PC-3 (cell line): Measurements from ENCODE around the gene POLD2. TPM values are rescaled to one million over a fixed set of nuclear protein-coding genes. Genes with fewer than 3 reads are reported as not detected.

Source experiments
- ATAC-seq: fragments of 200-7000 bp; cut with Tn5 transposase; 2 replicates; pipeline ENCODE4 v1.9.1; 2020; ENCODE audit warnings: mild to moderate bottlenecking, moderate library complexity
- BruUV-seq: library from RNA; stranded (reverse); fragments of 400-500 nt; replicated peaks from 2 replicates; lab custom pipeline; 2021; lab: Mats Ljungman, UMichigan
- CTCF ChIA-PET: fragments of 300-600 bp; sonication (Branson Sonifier 250); formaldehyde crosslinking; loops from one replicate; lab custom pipeline; 2022; ENCODE audit warnings: antibody characterized with exemption; lab: Charles Lee
- POLR2A ChIA-PET: fragments of 300-600 bp; sonication (Branson Sonifier 250); formaldehyde crosslinking; loops from one replicate; lab custom pipeline; 2022; ENCODE audit warnings: antibody characterized with exemption; ENCODE audit not compliant: unreplicated experiment; lab: Charles Lee
- DNase-seq: peaks from one replicate; pipeline ENCODE4 v3.0.0-alpha.2; 2015
- H2AFZ ChIP-seq: fragments of 300-600 bp; sonication (generic); 2 replicates; pipeline ENCODE4 v1.6.0; 2016; ENCODE audit warnings: antibody characterized with exemption, low read length
- H3F3A ChIP-seq: fragments of 300-600 bp; sonication (generic); one replicate; pipeline ENCODE4 v1.6.0; 2017; ENCODE audit warnings: antibody characterized with exemption, low read length, control low read depth, mild to moderate bottlenecking; ENCODE audit not compliant: unreplicated experiment
- H3K27ac ChIP-seq: fragments of 300-600 bp; sonication (generic); 2 replicates; pipeline ENCODE4 v1.5.1; 2016; ENCODE audit warnings: mild to moderate bottlenecking, low read length
- H3K27me3 ChIP-seq: fragments of 300-600 bp; sonication (generic); 2 replicates; pipeline ENCODE4 v1.6.1; 2016; ENCODE audit warnings: low read length, mixed read lengths
- H3K36me3 ChIP-seq: fragments of 300-600 bp; sonication (generic); 2 replicates; pipeline ENCODE4 v1.6.1; 2016; ENCODE audit warnings: low read depth, mixed run types, low read length, mixed read lengths
- H3K4me1 ChIP-seq: fragments of 300-600 bp; sonication (generic); 2 replicates; pipeline ENCODE4 v1.5.1; 2016; ENCODE audit warnings: low read length; ENCODE audit not compliant: insufficient read depth
- H3K4me2 ChIP-seq: fragments of 300-600 bp; sonication (generic); 2 replicates; pipeline ENCODE4 v1.6.0; 2016; ENCODE audit warnings: low read length
- H3K4me3 ChIP-seq: fragments of 300-600 bp; sonication (generic); 2 replicates; pipeline ENCODE4 v1.5.1; 2016; ENCODE audit warnings: mild to moderate bottlenecking, low read length, mixed read lengths
- H3K79me2 ChIP-seq: fragments of 300-600 bp; sonication (generic); 2 replicates; pipeline ENCODE4 v1.6.1; 2017; ENCODE audit warnings: low read length, mixed read lengths
- H3K9ac ChIP-seq: fragments of 300-600 bp; sonication (generic); 2 replicates; pipeline ENCODE4 v1.6.0; 2016; ENCODE audit warnings: mild to moderate bottlenecking, low read length
- H3K9me2 ChIP-seq: fragments of 300-600 bp; sonication (generic); replicated peaks from 2 replicates; pipeline ENCODE4 v1.6.1; 2016; ENCODE audit warnings: mixed run types, low read length, mixed read lengths
- H3K9me3 ChIP-seq: fragments of 300-600 bp; sonication (generic); 2 replicates; pipeline ENCODE4 v1.6.1; 2016; ENCODE audit warnings: low read length, mixed read lengths
- H4K20me1 ChIP-seq: fragments of 300-600 bp; sonication (generic); 2 replicates; pipeline ENCODE4 v1.6.1; 2016; ENCODE audit warnings: low read length, mixed read lengths
- EZH2 ChIP-seq: fragments of 300-600 bp; sonication (generic); IDR thresholded peaks from one replicate; pipeline ENCODE4 v1.6.1; 2017; ENCODE audit warnings: antibody characterized with exemption, mild to moderate bottlenecking, low read length; ENCODE audit not compliant: unreplicated experiment
- EZH2phosphoT487 ChIP-seq: fragments of 300-600 bp; sonication (generic); IDR thresholded peaks from 2 replicates; pipeline ENCODE4 v1.6.1; 2018; ENCODE audit warnings: mild to moderate bottlenecking, antibody characterized with exemption, low read length, borderline replicate concordance
- intact Hi-C: fragments of 100-400 bp; cut with micrococcal nuclease; formaldehyde crosslinking; loops from 2 replicates; pipeline ENCODE4 v1.9.0; 2023
- total RNA-seq: library from RNA; depleted of rRNA; stranded (reverse); fragments of >200 nt; gene quantifications from 2 replicates; pipeline ENCODE4 v1.2.3, GENCODE V29; 2014
- TF ChIP-seq, protein P1 (sequence below): fragments of 300-600 bp; sonication (generic); conservative IDR thresholded peaks from 2 replicates; pipeline ENCODE4 v1.5.1; 2017; ENCODE audit warnings: antibody characterized with exemption, low read depth, mild to moderate bottlenecking, low read length

POLD2 gene
- total RNA-seq, 1 experiment from 2014 or later = 224 TPM

- Histone ChIP-seq H3K9me3 (no peaks in the 10 kb centered on the region), H3K79me2 (no peaks in the 10 kb centered on the region), H3K4me3 (no peak overlapping the region), H3K27ac (no peak overlapping the region), H4K20me1 (no peaks in the 10 kb centered on the region), H3F3A (no peaks in the 10 kb centered on the region), H3K4me2 (no peak overlapping the region), H2AFZ (no peak overlapping the region), H3K4me1 (peaks cover 12% of the 10 kb centered on the region; the same call in 1 of the 2 replicates), H3K36me3 (no peaks in the 10 kb centered on the region), H3K9ac (no peak overlapping the region), H3K9me2 (no peaks in the 10 kb centered on the region), H3K27me3 (no peaks in the 10 kb centered on the region)
- CTCF ChIA-PET = no interaction called here
- DNase-seq (no peak), ATAC-seq (no peak)
- intact Hi-C loops = no loop called here
- TF ChIP-seq EZH2phosphoT487 (no peak), EZH2 (no peak)
- no TSS peak for BruUV-seq
- POLR2A ChIA-PET = no interaction called here
These were observed 35.7 kb upstream of the POLD2 start for GRCh38 chr7:44158873-44159631.

DNA sequence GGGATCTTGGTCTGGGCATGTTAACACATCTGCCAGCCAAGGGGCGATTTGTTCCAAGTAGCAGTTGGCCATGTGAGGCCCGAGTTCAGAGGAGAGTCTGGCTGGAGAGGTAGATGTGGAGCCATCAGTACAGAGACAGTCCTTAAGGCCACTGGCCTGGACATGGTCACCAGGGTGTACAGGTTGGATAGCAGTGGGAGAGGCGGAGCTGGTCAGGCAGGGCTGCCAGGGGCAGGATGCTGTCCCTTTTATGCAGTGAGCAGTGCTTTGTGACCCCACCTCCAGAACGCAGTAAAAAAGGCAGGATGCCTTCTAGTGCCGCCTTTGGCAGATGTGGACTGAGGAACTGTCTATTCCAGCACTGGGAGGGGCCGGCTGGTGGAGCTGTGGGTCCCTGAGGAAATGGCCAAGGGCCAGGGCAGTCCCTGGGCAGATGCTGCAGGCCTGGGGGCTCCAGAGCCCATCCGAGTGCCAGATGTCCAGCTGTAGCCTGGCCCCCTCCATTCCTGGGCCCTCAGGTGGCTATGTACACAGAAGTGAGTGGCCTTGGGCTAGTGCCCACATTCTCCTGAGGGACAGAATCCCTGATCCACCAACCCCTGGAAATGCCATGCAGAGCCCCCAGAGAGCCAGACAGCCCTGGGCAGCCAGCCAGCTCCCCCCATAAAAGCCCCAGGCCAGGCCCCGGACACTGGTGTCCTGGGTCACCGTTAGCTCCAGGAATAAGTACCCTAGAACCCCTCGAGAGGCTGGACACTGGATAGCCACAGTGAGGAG, 34.9 kb upstream of the POLD2 start:
- no peak overlapping the region for H2AFZ ChIP-seq
- no peaks in the 10 kb centered on the region for H3K9me3 ChIP-seq
- H3K4me3 ChIP-seq = no peak overlapping the region
- H3K4me2 ChIP-seq = no peak overlapping the region
- H3K36me3 ChIP-seq = no peaks in the 10 kb centered on the region
- DNase-seq (no peak), ATAC-seq (no peak)
- no peaks in the 10 kb centered on the region for H3K27me3 ChIP-seq
- TF ChIP-seq EZH2 (no peak), EZH2phosphoT487 (no peak)
- TF ChIP-seq, protein P1, sequence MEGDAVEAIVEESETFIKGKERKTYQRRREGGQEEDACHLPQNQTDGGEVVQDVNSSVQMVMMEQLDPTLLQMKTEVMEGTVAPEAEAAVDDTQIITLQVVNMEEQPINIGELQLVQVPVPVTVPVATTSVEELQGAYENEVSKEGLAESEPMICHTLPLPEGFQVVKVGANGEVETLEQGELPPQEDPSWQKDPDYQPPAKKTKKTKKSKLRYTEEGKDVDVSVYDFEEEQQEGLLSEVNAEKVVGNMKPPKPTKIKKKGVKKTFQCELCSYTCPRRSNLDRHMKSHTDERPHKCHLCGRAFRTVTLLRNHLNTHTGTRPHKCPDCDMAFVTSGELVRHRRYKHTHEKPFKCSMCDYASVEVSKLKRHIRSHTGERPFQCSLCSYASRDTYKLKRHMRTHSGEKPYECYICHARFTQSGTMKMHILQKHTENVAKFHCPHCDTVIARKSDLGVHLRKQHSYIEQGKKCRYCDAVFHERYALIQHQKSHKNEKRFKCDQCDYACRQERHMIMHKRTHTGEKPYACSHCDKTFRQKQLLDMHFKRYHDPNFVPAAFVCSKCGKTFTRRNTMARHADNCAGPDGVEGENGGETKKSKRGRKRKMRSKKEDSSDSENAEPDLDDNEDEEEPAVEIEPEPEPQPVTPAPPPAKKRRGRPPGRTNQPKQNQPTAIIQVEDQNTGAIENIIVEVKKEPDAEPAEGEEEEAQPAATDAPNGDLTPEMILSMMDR = no peak
- peaks cover 6% of the 10 kb centered on the region; the same call in 1 of the 2 replicates for H3K4me1 ChIP-seq
- no peaks in the 10 kb centered on the region for H4K20me1 ChIP-seq
- H3K9ac ChIP-seq = no peak overlapping the region
- no peaks in the 10 kb centered on the region for H3K9me2 ChIP-seq
- BruUV-seq = no TSS peak
- intact Hi-C loops = no loop called here
- H3F3A ChIP-seq = no peaks in the 10 kb centered on the region
- no peaks in the 10 kb centered on the region for H3K79me2 ChIP-seq
- CTCF ChIA-PET = no interaction called here
- no peak overlapping the region for H3K27ac ChIP-seq
- POLR2A ChIA-PET = no interaction called here

- no peak for DNase-seq
- Histone ChIP-seq H4K20me1 (no peaks in the 10 kb centered on the region), H3K4me1 (no peaks in the 10 kb centered on the region), H3K4me2 (no peak overlapping the region), H3K27me3 (no peaks in the 10 kb centered on the region), H3K9me3 (no peaks in the 10 kb centered on the region), H2AFZ (no peak overlapping the region), H3K36me3 (no peaks in the 10 kb centered on the region), H3K27ac (no peak overlapping the region), H3K9me2 (no peaks in the 10 kb centered on the region), H3F3A (no peaks in the 10 kb centered on the region), H3K4me3 (no peak overlapping the region), H3K9ac (no peak overlapping the region), H3K79me2 (no peaks in the 10 kb centered on the region)
- intact Hi-C loops = no loop called here
- TF ChIP-seq, protein P1 = no peak
- no peak for TF ChIP-seq EZH2
- TF ChIP-seq EZH2phosphoT487 = no peak
- BruUV-seq = no TSS peak
- CTCF ChIA-PET = no interaction called here
- POLR2A ChIA-PET = no interaction called here
- no peak for ATAC-seq
These were observed 34.0 kb upstream of the POLD2 start for GRCh38 chr7:44157116-44158080.
